GM18498 (cell line): ENCODE data around the gene LRIT2.
A peak's percentile ranks its signal among the peaks of the same experiment; 100 is the strongest.

ENCODE experiments used
- ATAC-seq: cut with Tn5 transposase; IDR thresholded peaks from one replicate; pipeline ENCODE4 v1.9.1; 2021; ENCODE audit warnings: mild to moderate bottlenecking, moderate library complexity; ENCODE audit not compliant: unreplicated experiment

LRIT2 gene

GRCh38 chr10:84225427-84226173, at the start of gene LRIT2:
Gene LRIT2 (minus strand): TSS chr10:84225544. CDS start chr10:84225520, 24 bp downstream.
- ATAC-seq = no peak

GRCh38 chr10:84270708-84271107, 45.4 kb upstream of the LRIT2 start:
- no peak for ATAC-seq

GRCh38 chr10:84269773-84270172, 44.4 kb upstream of the LRIT2 start:
- ATAC-seq = no peak

- no peak for ATAC-seq
These were observed 43.8 kb upstream of the LRIT2 start for GRCh38 chr10:84269162-84269561.

- peak; percentile 57 for ATAC-seq
These were observed 42.3 kb upstream of the LRIT2 start for GRCh38 chr10:84267503-84268126.

- no peak for ATAC-seq
These were observed 40.1 kb upstream of the LRIT2 start for GRCh38 chr10:84265418-84265817.

GRCh38 chr10:84264611-84265141, 39.3 kb upstream of the LRIT2 start:
- ATAC-seq = peak; percentile 94

GRCh38 chr10:84263716-84264115, 38.4 kb upstream of the LRIT2 start:
- no peak for ATAC-seq

- no peak for ATAC-seq
These were observed 37.0 kb upstream of the LRIT2 start for GRCh38 chr10:84262190-84262956.

- no peak for ATAC-seq
These were observed 36.0 kb upstream of the LRIT2 start for GRCh38 chr10:84261236-84261915.

- no peak for ATAC-seq
These were observed 32.8 kb upstream of the LRIT2 start for GRCh38 chr10:84258034-84258695.

- ATAC-seq = no peak
These were observed 32.1 kb upstream of the LRIT2 start for GRCh38 chr10:84257343-84258020.

- ATAC-seq = peak; percentile 70
These were observed 31.4 kb upstream of the LRIT2 start for GRCh38 chr10:84256510-84257342.

GRCh38 chr10:84254552-84255478, 29.5 kb upstream of the LRIT2 start:
- no peak for ATAC-seq

GRCh38 chr10:84248794-84249193, 23.4 kb upstream of the LRIT2 start:
- no peak for ATAC-seq

- ATAC-seq = no peak
These were observed 22.2 kb upstream of the LRIT2 start for GRCh38 chr10:84247496-84247895.

GRCh38 chr10:84244651-84245270, 19.4 kb upstream of the LRIT2 start, which contains the start of gene RGR:
Gene RGR (plus strand): TSS chr10:84245053. CDS start chr10:84245091, 38 bp downstream.
- ATAC-seq = no peak
